GM18499 (cell line): ENCODE results near the gene GYPA.
"Not testable (repeated sequence)": the region's sequence is repeated elsewhere in the genome, so short reads cannot be mapped to it uniquely, and the experiment has no call there.

ENCODE experiments used
- ATAC-seq: cut with Tn5 transposase; IDR thresholded peaks from one replicate; pipeline ENCODE4 v1.9.1; 2021; ENCODE audit warnings: moderate number of reproducible peaks; ENCODE audit not compliant: insufficient read depth, unreplicated experiment

Gene GYPA

GRCh38 chr4:144130167-144130566 is 10.4 kb downstream of the GYPA start:
- ATAC-seq = not testable (repeated sequence)

- not testable (repeated sequence) for ATAC-seq
Measured at GRCh38 chr4:144129336-144129875, 11.1 kb downstream of the GYPA start.

GRCh38 chr4:144128709-144129320 is 11.7 kb downstream of the GYPA start:
- ATAC-seq = not testable (repeated sequence)

- ATAC-seq = not testable (repeated sequence)
Measured at GRCh38 chr4:144125109-144125508, 15.4 kb downstream of the GYPA start.

GRCh38 chr4:144123982-144124635 is 16.4 kb downstream of the GYPA start:
- not testable (repeated sequence) for ATAC-seq

GRCh38 chr4:144123269-144123668 is 17.2 kb downstream of the GYPA start:
- not testable (repeated sequence) for ATAC-seq

- ATAC-seq = not testable (repeated sequence)
Measured at GRCh38 chr4:144119752-144120151, 20.8 kb downstream of the GYPA start.

- no peak for ATAC-seq
Measured at GRCh38 chr4:144115519-144115918, 25.0 kb downstream of the GYPA start.

GRCh38 chr4:144113546-144113945 is 27.0 kb downstream of the GYPA start:
- ATAC-seq = no peak

GRCh38 chr4:144104509-144105130 is 35.9 kb downstream of the GYPA start:
- ATAC-seq = no peak

GRCh38 chr4:144097776-144098175 is 42.7 kb downstream of the GYPA start:
- ATAC-seq = not testable (repeated sequence)

- ATAC-seq = not testable (repeated sequence)
Measured at GRCh38 chr4:144093995-144094394, 46.5 kb downstream of the GYPA start.

GRCh38 chr4:144091181-144091580 is 49.3 kb downstream of the GYPA start:
- not testable (repeated sequence) for ATAC-seq

GRCh38 chr4:144090744-144091143 is 49.8 kb downstream of the GYPA start:
- ATAC-seq = no peak

- not testable (repeated sequence) for ATAC-seq
Measured at GRCh38 chr4:144082053-144082452, 58.5 kb downstream of the GYPA start.

GRCh38 chr4:144080135-144080534 is 60.4 kb downstream of the GYPA start:
- ATAC-seq = not testable (repeated sequence)

- ATAC-seq = not testable (repeated sequence)
Measured at GRCh38 chr4:144078746-144079145, 61.8 kb downstream of the GYPA start.

GRCh38 chr4:144061556-144061955 is 79.0 kb downstream of the GYPA start:
- ATAC-seq = not testable (repeated sequence)

- not testable (repeated sequence) for ATAC-seq
Measured at GRCh38 chr4:144060234-144060859, 80.2 kb downstream of the GYPA start.
